Thyroid gland (tissue), 4 donors: Measurements from ENCODE around the gene AGO4.

ENCODE experiments used
- CTCF ChIP-seq, 6 experiments: fragments of 200-600 bp in 3 of 6; fragments of 450-650 bp in 3 of 6; sonication (generic) in 3 of 6; IDR thresholded peaks; one replicate each; pipeline ENCODE4 v1.5.1; 2016 to 2019; ENCODE audit warnings: antibody characterized with exemption in 6 of 6, mild to moderate bottlenecking in 2 of 6, inconsistent platforms in 1 of 6, moderate library complexity in 1 of 6
- POLR2A ChIP-seq, 2 donors: fragments of 450-650 bp; IDR thresholded peaks; one replicate each; pipeline ENCODE4 v1.6.1; 2017; ENCODE audit warnings: antibody characterized with exemption in 2 of 2, mild to moderate bottlenecking in 2 of 2, moderate library complexity in 1 of 2

GRCh38 chr1:35899941-35900340 lies 92.1 kb downstream of the AGO4 start:
- TF ChIP-seq CTCF (IDR thresholded peaks at IDR 0.05) (no peak), POLR2A (IDR thresholded peaks at IDR 0.05) (no peak)
